HepG2 (cell line): ENCODE data around the gene ZSWIM8. TPM values are rescaled to one million over a fixed set of nuclear protein-coding genes. Genes with fewer than 3 reads are reported as not detected.

ENCODE experiments used
- ARNTL ChIP-seq: sonication (generic); formaldehyde crosslinking; IDR thresholded peaks from 2 replicates; pipeline ENCODE4 v1.4.0; 2020; ENCODE audit warnings: mild to moderate bottlenecking, missing genetic modification reagents
- BRCA1 ChIP-seq: sonication (generic); formaldehyde crosslinking; IDR thresholded peaks from 2 replicates; pipeline ENCODE4 v1.4.0; 2020; ENCODE audit warnings: missing genetic modification reagents
- CREB1 ChIP-seq, 2 experiments: fragments of 450-650 bp in 1 of 2; IDR thresholded peaks; 2 replicates each; pipeline ENCODE4 v1.6.1; 2016 to 2017; ENCODE audit warnings: control low read depth in 1 of 2, mild to moderate bottlenecking in 1 of 2, missing compliant biosample characterization in 1 of 2, missing genetic modification characterization in 1 of 2
- ELF1 ChIP-seq: sonication (generic); formaldehyde crosslinking; IDR thresholded peaks from 2 replicates; pipeline ENCODE4 v1.4.0; 2020; ENCODE audit warnings: missing genetic modification reagents
- HDAC2 ChIP-seq: sonication (generic); formaldehyde crosslinking; IDR thresholded peaks from 2 replicates; pipeline ENCODE4 v1.4.0; 2020; ENCODE audit warnings: missing genetic modification reagents
- HOMEZ ChIP-seq: IDR thresholded peaks from 2 replicates; pipeline ENCODE4 v1.6.1; 2016; ENCODE audit warnings: low read depth
- HOXA3 ChIP-seq: sonication (generic); formaldehyde crosslinking; IDR thresholded peaks from 2 replicates; pipeline ENCODE4 v1.5.0; 2020; ENCODE audit warnings: missing genetic modification reagents
- IRX3 ChIP-seq: sonication (generic); formaldehyde crosslinking; IDR thresholded peaks from 2 replicates; pipeline ENCODE4 v1.8.1; 2023; ENCODE audit warnings: mild to moderate bottlenecking, low read depth, missing genetic modification reagents, borderline replicate concordance
- MBNL3 ChIP-seq: fragments of 250-450 bp; sonication (Bioruptor Pico); conservative IDR thresholded peaks from 2 replicates; pipeline ENCODE4 v1.8.0; 2022; ENCODE audit warnings: mild to moderate bottlenecking, inconsistent platforms
- NFIB ChIP-seq: sonication (generic); formaldehyde crosslinking; IDR thresholded peaks from 2 replicates; pipeline ENCODE4 v1.9.0; 2021; ENCODE audit warnings: missing genetic modification reagents, mild to moderate bottlenecking, borderline replicate concordance
- NFKBIZ ChIP-seq: IDR thresholded peaks from 2 replicates; pipeline ENCODE4 v1.6.1; 2018; ENCODE audit warnings: missing genetic modification reagents, missing compliant biosample characterization
- RARA ChIP-seq: IDR thresholded peaks from 2 replicates; pipeline ENCODE4 v1.6.1; 2016; ENCODE audit warnings: missing genetic modification reagents, missing compliant biosample characterization
- SOX5 ChIP-seq: IDR thresholded peaks from 2 replicates; pipeline ENCODE4 v1.6.1; 2016; ENCODE audit warnings: borderline replicate concordance
- THRA ChIP-seq: sonication (generic); formaldehyde crosslinking; IDR thresholded peaks from 2 replicates; pipeline ENCODE4 v1.4.0; 2020; ENCODE audit warnings: missing genetic modification reagents, borderline replicate concordance
- ZFX ChIP-seq: sonication (generic); formaldehyde crosslinking; IDR thresholded peaks from 2 replicates; pipeline ENCODE4 v1.4.0; 2020; ENCODE audit warnings: mild to moderate bottlenecking, low read depth, missing genetic modification reagents, moderate library complexity
- ZNF207 ChIP-seq: fragments of 450-650 bp; IDR thresholded peaks from 2 replicates; pipeline ENCODE4 v1.6.1; 2016; ENCODE audit warnings: antibody characterized with exemption, borderline replicate concordance
- ZNF280B ChIP-seq: sonication (generic); formaldehyde crosslinking; IDR thresholded peaks from 2 replicates; pipeline ENCODE4 v1.5.0; 2020; ENCODE audit warnings: missing genetic modification reagents, mild to moderate bottlenecking, borderline replicate concordance
- ZNF660 ChIP-seq: sonication (generic); formaldehyde crosslinking; IDR thresholded peaks from 2 replicates; pipeline ENCODE4 v1.5.1; 2020; ENCODE audit warnings: mild to moderate bottlenecking, low read depth, missing genetic modification reagents, borderline replicate concordance
- ZNF7 ChIP-seq: IDR thresholded peaks from 2 replicates; pipeline ENCODE4 v1.6.1; 2016; ENCODE audit warnings: missing biosample characterization, missing genetic modification reagents
- ZNF770 ChIP-seq: sonication (generic); formaldehyde crosslinking; IDR thresholded peaks from 2 replicates; pipeline ENCODE4 v1.5.0; 2020; ENCODE audit warnings: mild to moderate bottlenecking, missing genetic modification reagents
- ZNF776 ChIP-seq: sonication (generic); formaldehyde crosslinking; IDR thresholded peaks from 2 replicates; pipeline ENCODE4 v1.4.0; 2020; ENCODE audit warnings: mild to moderate bottlenecking, missing genetic modification reagents
- ZSCAN25 ChIP-seq: sonication (generic); formaldehyde crosslinking; IDR thresholded peaks from 2 replicates; pipeline ENCODE4 v1.8.0; 2022; ENCODE audit warnings: mild to moderate bottlenecking, missing genetic modification reagents
- ZSCAN29 ChIP-seq: sonication (generic); formaldehyde crosslinking; conservative IDR thresholded peaks from 2 replicates; pipeline ENCODE4 v1.4.0; 2020; ENCODE audit warnings: mild to moderate bottlenecking, missing genetic modification reagents
- polyA plus RNA-seq, 8 experiments: library from polyadenylated mRNA; depleted of rRNA in 3 of 8; stranded (reverse) in 7 of 8; unstranded in 1 of 8; fragments of >200 nt; fragmentation: Illumina TruSeq in 4 of 8; extraction: Trizol in 4 of 8; gene quantifications; 2 replicates each; pipeline versions ENCODE4 v1.2.1 to v1.2.3, GENCODE V29; 2011 to 2016; ENCODE audit warnings: low read depth in 4 of 8, missing spikeins in 1 of 8, mixed read lengths in 1 of 8; ENCODE audit not compliant: insufficient read depth in 1 of 8
- total RNA-seq, 5 experiments: library from RNA; depleted of rRNA; stranded (reverse); fragments of >200 nt; fragmentation: Illumina TruSeq; extraction: Trizol; gene quantifications; 2 replicates each; pipeline ENCODE4 v1.2.3, GENCODE V29; 2016; ENCODE audit warnings: low read depth in 1 of 5

The ZSWIM8 gene
- total and polyA plus RNA-seq, 2 of the 13 experiments (the other 11 are each of a cell fraction or from before 2014, with no cell fraction given) = 39.9 to 98.2 TPM

GRCh38 chr10:73840403-73841060 lies 55.1 kb downstream of the ZSWIM8 start (continued):
- TF ChIP-seq ZNF770 (CRISPR knock-in tag) (peak; percentile 99), ELF1 (CRISPR knock-in tag) (peak; percentile 83), ZNF280B (CRISPR knock-in tag) (no peak), ZNF7 (CRISPR knock-in tag) (no peak), HOMEZ (peak; percentile 87; the same call in 1 of the 2 replicates), ARNTL (CRISPR knock-in tag) (no peak), MBNL3 (CRISPR knock-in tag) (no peak), ZNF207 (no peak), ZSCAN25 (CRISPR knock-in tag) (peak; percentile 65; the same call in 1 of the 2 replicates), ZSCAN29 (CRISPR knock-in tag) (no peak), RARA (CRISPR knock-in tag) (peak; percentile 84), CREB1 (IDR thresholded peaks at IDR 0.05) (no peak), CREB1 (CRISPR knock-in tag; IDR thresholded peaks at IDR 0.05) (peak; percentile 61), IRX3 (CRISPR knock-in tag) (no peak), HDAC2 (CRISPR knock-in tag) (peak; percentile 86), NFIB (CRISPR knock-in tag) (no peak), BRCA1 (CRISPR knock-in tag) (no peak), ZNF660 (no peak), HOXA3 (CRISPR knock-in tag) (peak; percentile 76), NFKBIZ (CRISPR knock-in tag) (0 out of 2 replicates have a peak, but pooled peaks have one; percentile 61), SOX5 (peak; percentile 92), ZFX (peak; percentile 89), ZNF776 (CRISPR knock-in tag) (no peak), THRA (CRISPR knock-in tag) (peak; percentile 99)
